ENCODE measurements around the gene TP53BP1. TPM values are rescaled to one million over a fixed set of nuclear protein-coding genes. Genes with fewer than 3 reads are reported as not detected.
A peak's percentile ranks its signal among the peaks of the same experiment; 100 is the strongest.

TP53BP1 gene
- total and polyA plus RNA-seq, 2 of the 13 experiments (the other 11 are each of a cell fraction or from before 2014, with no cell fraction given) = 17.1 to 17.4 TPM

DNA sequence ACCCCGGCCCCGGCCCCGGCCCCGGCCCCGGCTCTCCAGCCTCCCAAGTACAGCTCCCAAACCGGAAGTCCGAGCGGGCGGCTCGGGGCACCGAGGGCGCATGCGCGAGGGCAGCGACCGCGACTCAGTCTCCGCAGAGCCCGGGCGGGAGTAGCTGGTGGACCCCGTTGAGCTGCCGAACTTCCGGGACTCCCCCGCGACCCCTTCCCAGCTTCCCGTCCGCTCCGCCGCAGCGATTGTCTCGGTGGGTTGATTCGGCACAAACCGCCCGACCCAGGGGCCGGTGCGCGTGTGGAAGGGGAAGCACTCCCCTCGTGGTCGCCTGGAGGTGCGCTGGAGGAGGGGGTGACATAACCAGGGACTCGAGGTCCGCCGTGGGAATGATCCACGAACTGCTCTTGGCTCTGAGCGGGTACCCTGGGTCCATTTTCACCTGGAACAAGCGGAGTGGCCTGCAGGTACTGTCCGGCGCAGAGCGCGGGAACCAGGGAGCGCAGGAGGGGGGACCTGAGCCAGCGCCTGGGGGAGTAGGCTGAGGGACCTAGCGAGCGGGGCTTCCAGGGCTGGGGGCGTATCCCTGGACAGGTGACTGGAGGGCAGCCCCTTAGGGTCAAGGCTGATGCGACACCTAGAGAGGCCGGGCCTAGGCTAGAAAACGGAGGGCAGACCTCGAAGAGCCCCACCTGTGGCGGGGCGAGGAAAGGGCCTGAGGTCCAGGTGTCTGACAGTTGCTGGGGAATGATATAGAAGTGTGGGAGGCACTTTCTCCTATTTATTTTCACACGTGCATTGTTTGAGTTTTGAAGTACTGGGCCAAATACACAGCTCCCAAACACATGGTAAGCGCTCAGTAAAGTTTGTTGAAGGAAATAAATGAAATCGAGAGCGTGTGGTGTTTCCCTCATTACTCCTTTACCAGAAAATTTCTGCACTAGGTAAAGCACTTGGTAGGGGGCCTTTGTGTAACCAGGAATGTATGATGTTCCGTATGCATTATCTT is 121.7 kb downstream of the TP53BP1 start, which contains the start of the genes TUBGCP4 and ZSCAN29 (continued):
- TF ChIP-seq, protein P1, sequence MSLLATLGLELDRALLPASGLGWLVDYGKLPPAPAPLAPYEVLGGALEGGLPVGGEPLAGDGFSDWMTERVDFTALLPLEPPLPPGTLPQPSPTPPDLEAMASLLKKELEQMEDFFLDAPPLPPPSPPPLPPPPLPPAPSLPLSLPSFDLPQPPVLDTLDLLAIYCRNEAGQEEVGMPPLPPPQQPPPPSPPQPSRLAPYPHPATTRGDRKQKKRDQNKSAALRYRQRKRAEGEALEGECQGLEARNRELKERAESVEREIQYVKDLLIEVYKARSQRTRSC (CRISPR knock-in tag; IDR thresholded peaks at IDR 0.05; ENCODE audit: low read depth) = no peak
- TF ChIP-seq, protein P2, sequence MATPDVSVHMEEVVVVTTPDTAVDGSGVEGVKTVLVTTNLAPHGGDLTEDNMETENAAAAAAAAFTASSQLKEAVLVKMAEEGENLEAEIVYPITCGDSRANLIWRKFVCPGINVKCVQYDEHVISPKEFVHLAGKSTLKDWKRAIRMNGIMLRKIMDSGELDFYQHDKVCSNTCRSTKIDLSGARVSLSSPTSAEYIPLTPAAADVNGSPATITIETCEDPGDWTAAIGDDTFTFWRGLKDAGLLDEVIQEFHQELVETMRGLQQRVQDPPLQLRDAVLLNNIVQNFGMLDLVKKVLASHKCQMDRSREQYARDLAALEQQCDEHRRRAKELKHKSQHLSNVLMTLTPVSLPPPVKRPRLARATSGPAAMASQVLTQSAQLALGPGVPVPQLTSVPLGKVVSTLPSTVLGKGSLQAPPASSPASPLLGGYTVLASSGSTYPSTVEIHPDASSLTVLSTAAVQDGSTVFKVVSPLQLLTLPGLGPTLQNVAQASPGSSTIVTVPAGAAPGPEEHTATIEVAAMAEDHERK (CRISPR knock-in tag; IDR thresholded peaks at IDR 0.05; ENCODE audit: low read depth) = no peak
- no peak for TF ChIP-seq HNF4G (IDR thresholded peaks at IDR 0.05; ENCODE audit: borderline replicate concordance, low read depth, low read length)
- TF ChIP-seq HNF4G (CRISPR knock-in tag; IDR thresholded peaks at IDR 0.05; ENCODE audit: borderline replicate concordance, low read depth) = no peak
- peak; percentile 97; the same call in 1 of the 2 replicates for TF ChIP-seq ZNF138 (CRISPR knock-in tag; IDR thresholded peaks at IDR 0.05; ENCODE audit: low read depth)
- TF ChIP-seq SKI (IDR thresholded peaks at IDR 0.05; ENCODE audit: partially characterized antibody) = no peak
- TF ChIP-seq, protein P3, sequence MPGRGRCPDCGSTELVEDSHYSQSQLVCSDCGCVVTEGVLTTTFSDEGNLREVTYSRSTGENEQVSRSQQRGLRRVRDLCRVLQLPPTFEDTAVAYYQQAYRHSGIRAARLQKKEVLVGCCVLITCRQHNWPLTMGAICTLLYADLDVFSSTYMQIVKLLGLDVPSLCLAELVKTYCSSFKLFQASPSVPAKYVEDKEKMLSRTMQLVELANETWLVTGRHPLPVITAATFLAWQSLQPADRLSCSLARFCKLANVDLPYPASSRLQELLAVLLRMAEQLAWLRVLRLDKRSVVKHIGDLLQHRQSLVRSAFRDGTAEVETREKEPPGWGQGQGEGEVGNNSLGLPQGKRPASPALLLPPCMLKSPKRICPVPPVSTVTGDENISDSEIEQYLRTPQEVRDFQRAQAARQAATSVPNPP (CRISPR knock-in tag; IDR thresholded peaks at IDR 0.05) = no peak
- no peak; the same call in 1 of the 2 replicates for TF ChIP-seq ZNF776 (CRISPR knock-in tag; IDR thresholded peaks at IDR 0.05)
- TF ChIP-seq, protein P4, sequence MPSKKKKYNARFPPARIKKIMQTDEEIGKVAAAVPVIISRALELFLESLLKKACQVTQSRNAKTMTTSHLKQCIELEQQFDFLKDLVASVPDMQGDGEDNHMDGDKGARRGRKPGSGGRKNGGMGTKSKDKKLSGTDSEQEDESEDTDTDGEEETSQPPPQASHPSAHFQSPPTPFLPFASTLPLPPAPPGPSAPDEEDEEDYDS (CRISPR knock-in tag; IDR thresholded peaks at IDR 0.05) = no peak
- TF ChIP-seq ZBTB7B (CRISPR knock-in tag; IDR thresholded peaks at IDR 0.05) = peak; percentile 92
- no peak; the same call in 1 of the 2 replicates for TF ChIP-seq ZIK1 (CRISPR knock-in tag; IDR thresholded peaks at IDR 0.05; ENCODE audit: borderline replicate concordance, low read depth)
- TF ChIP-seq GTF3A (CRISPR knock-in tag; conservative IDR thresholded peaks at IDR 0.05) = no peak
- no peak for TF ChIP-seq DR1 (CRISPR knock-in tag; IDR thresholded peaks at IDR 0.05)
- TF ChIP-seq, protein P5, sequence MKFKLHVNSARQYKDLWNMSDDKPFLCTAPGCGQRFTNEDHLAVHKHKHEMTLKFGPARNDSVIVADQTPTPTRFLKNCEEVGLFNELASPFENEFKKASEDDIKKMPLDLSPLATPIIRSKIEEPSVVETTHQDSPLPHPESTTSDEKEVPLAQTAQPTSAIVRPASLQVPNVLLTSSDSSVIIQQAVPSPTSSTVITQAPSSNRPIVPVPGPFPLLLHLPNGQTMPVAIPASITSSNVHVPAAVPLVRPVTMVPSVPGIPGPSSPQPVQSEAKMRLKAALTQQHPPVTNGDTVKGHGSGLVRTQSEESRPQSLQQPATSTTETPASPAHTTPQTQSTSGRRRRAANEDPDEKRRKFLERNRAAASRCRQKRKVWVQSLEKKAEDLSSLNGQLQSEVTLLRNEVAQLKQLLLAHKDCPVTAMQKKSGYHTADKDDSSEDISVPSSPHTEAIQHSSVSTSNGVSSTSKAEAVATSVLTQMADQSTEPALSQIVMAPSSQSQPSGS (CRISPR knock-in tag; IDR thresholded peaks at IDR 0.05) = 0 out of 2 replicates have a peak, but pooled peaks have one; percentile 17
- TF ChIP-seq PPARG (CRISPR knock-in tag; conservative IDR thresholded peaks at IDR 0.05) = 0 out of 2 replicates have a peak, but pooled peaks have one; percentile 14
- no peak for TF ChIP-seq ZNF629 (CRISPR knock-in tag; conservative IDR thresholded peaks at IDR 0.05)
- no peak for TF ChIP-seq ZFP36L2 (CRISPR knock-in tag; IDR thresholded peaks at IDR 0.05)
- TF ChIP-seq, protein P6, sequence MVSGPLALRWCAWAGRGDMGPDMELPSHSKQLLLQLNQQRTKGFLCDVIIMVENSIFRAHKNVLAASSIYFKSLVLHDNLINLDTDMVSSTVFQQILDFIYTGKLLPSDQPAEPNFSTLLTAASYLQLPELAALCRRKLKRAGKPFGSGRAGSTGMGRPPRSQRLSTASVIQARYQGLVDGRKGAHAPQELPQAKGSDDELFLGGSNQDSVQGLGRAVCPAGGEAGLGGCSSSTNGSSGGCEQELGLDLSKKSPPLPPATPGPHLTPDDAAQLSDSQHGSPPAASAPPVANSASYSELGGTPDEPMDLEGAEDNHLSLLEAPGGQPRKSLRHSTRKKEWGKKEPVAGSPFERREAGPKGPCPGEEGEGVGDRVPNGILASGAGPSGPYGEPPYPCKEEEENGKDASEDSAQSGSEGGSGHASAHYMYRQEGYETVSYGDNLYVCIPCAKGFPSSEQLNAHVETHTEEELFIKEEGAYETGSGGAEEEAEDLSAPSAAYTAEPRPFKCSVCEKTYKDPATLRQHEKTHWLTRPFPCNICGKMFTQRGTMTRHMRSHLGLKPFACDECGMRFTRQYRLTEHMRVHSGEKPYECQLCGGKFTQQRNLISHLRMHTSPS (CRISPR knock-in tag; IDR thresholded peaks at IDR 0.05; ENCODE audit: low read depth) = no peak
- no peak for TF ChIP-seq ZNF484 (CRISPR knock-in tag; IDR thresholded peaks at IDR 0.05; ENCODE audit: borderline replicate concordance, low read depth)
- TF ChIP-seq ZSCAN12 (CRISPR knock-in tag; IDR thresholded peaks at IDR 0.05) = no peak
- 0 out of 2 replicates have a peak, but pooled peaks have one; percentile 26 for TF ChIP-seq HDAC2 (CRISPR knock-in tag; IDR thresholded peaks at IDR 0.05)
- no peak for TF ChIP-seq ZNF510 (CRISPR knock-in tag; IDR thresholded peaks at IDR 0.05; ENCODE audit: low read depth)

Measured in HepG2 (cell line).